ENCODE measurements around the gene SSH3.
"Not testable (repeated sequence)": the region's sequence is repeated elsewhere in the genome, so short reads cannot be mapped to it uniquely, and the experiment has no call there.

The SSH3 gene

GRCh38 chr11:67303132-67303834 lies at the start of gene SSH3:
Gene SSH3, plus strand, starts transcription at chr11:67303530. Its CDS starts 96 bp downstream, at chr11:67303626.
- in situ Hi-C loops (cut with MboI; ENCODE audit: low pct_unique_long_range_greater_than_20kb, low sequenced_read_pairs), result no loop called here
- peak; percentile 80 for DNase-seq

GRCh38 chr11:67253872-67254624 lies 49.3 kb upstream of the SSH3 start:
- DNase-seq, result no peak
- in situ Hi-C loops (cut with MboI; ENCODE audit: low pct_unique_long_range_greater_than_20kb, low sequenced_read_pairs), result no loop called here

GRCh38 chr11:67254798-67255197 lies 48.5 kb upstream of the SSH3 start:
- in situ Hi-C loops (cut with MboI; ENCODE audit: low pct_unique_long_range_greater_than_20kb, low sequenced_read_pairs), result no loop called here

GRCh38 chr11:67255353-67255752 lies 48.0 kb upstream of the SSH3 start:
- DNase-seq, result no peak
- in situ Hi-C loops (cut with MboI; ENCODE audit: low pct_unique_long_range_greater_than_20kb, low sequenced_read_pairs), result no loop called here

More at GRCh38 chr11:67254798-67255197, 48.5 kb upstream of the SSH3 start:
- DNase-seq, result no peak

- DNase-seq, result no peak
- in situ Hi-C loops (cut with MboI; ENCODE audit: low pct_unique_long_range_greater_than_20kb, low sequenced_read_pairs), result no loop called here
Observed at GRCh38 chr11:67255864-67256263, 47.5 kb upstream of the SSH3 start.

GRCh38 chr11:67256477-67257135 lies 46.7 kb upstream of the SSH3 start:
- in situ Hi-C loops (cut with MboI; ENCODE audit: low pct_unique_long_range_greater_than_20kb, low sequenced_read_pairs), result no loop called here
- DNase-seq, result no peak

GRCh38 chr11:67260406-67260805 lies 42.9 kb upstream of the SSH3 start:
- in situ Hi-C loops (cut with MboI; ENCODE audit: low pct_unique_long_range_greater_than_20kb, low sequenced_read_pairs), result no loop called here
- DNase-seq, result no peak

- DNase-seq, result not testable (repeated sequence)
Observed at GRCh38 chr11:67260885-67261639, 42.3 kb upstream of the SSH3 start.

GRCh38 chr11:67261640-67261945 lies 41.7 kb upstream of the SSH3 start:
- no peak for DNase-seq
- in situ Hi-C loops (cut with MboI; ENCODE audit: low pct_unique_long_range_greater_than_20kb, low sequenced_read_pairs), result no loop called here

More at GRCh38 chr11:67260885-67261639, 42.3 kb upstream of the SSH3 start:
- in situ Hi-C loops (cut with MboI; ENCODE audit: low pct_unique_long_range_greater_than_20kb, low sequenced_read_pairs), result not testable (repeated sequence)

- no peak for DNase-seq
- in situ Hi-C loops (cut with MboI; ENCODE audit: low pct_unique_long_range_greater_than_20kb, low sequenced_read_pairs), result no loop called here
Observed at GRCh38 chr11:67261946-67262681, 41.2 kb upstream of the SSH3 start.

GRCh38 chr11:67262731-67263675 lies 40.3 kb upstream of the SSH3 start:
- in situ Hi-C loops (cut with MboI; ENCODE audit: low pct_unique_long_range_greater_than_20kb, low sequenced_read_pairs), result no loop called here
- peak; percentile 90 for DNase-seq

- in situ Hi-C loops (cut with MboI; ENCODE audit: low pct_unique_long_range_greater_than_20kb, low sequenced_read_pairs), result no loop called here
- DNase-seq, result no peak
Observed at GRCh38 chr11:67264260-67264659, 39.1 kb upstream of the SSH3 start.

GRCh38 chr11:67264877-67265632 lies 38.3 kb upstream of the SSH3 start:
- in situ Hi-C loops (cut with MboI; ENCODE audit: low pct_unique_long_range_greater_than_20kb, low sequenced_read_pairs), result no loop called here
- DNase-seq, result no peak

- no peak for DNase-seq
Observed at GRCh38 chr11:67265633-67266448, 37.5 kb upstream of the SSH3 start.

GRCh38 chr11:67266449-67267187 lies 36.7 kb upstream of the SSH3 start, which contains the start of gene GRK2:
Gene GRK2, plus strand, starts transcription at chr11:67266473. Its CDS starts 227 bp downstream, at chr11:67266700.
- no peak for DNase-seq
- in situ Hi-C loops (cut with MboI; ENCODE audit: low pct_unique_long_range_greater_than_20kb, low sequenced_read_pairs), result no loop called here

More at GRCh38 chr11:67265633-67266448, 37.5 kb upstream of the SSH3 start:
- in situ Hi-C loops (cut with MboI; ENCODE audit: low pct_unique_long_range_greater_than_20kb, low sequenced_read_pairs), result no loop called here

All from KBM-7 (cell line).